Astrocyte (in vitro differentiated cells and primary cell): ENCODE results near the gene BMP6.

Experiments
- EZH2 ChIP-seq: IDR thresholded peaks from 2 replicates; pipeline ENCODE4 v1.6.1; 2012; ENCODE audit warnings: mild to moderate bottlenecking, low read length, inconsistent platforms; ENCODE audit not compliant: insufficient read depth
- TF ChIP-seq, protein P1 (sequence below): IDR thresholded peaks from 2 replicates; pipeline ENCODE4 v1.5.1; 2011; ENCODE audit warnings: low read depth, mild to moderate bottlenecking, inconsistent platforms, low read length, moderate library complexity; ENCODE audit not compliant: insufficient read depth

DNA sequence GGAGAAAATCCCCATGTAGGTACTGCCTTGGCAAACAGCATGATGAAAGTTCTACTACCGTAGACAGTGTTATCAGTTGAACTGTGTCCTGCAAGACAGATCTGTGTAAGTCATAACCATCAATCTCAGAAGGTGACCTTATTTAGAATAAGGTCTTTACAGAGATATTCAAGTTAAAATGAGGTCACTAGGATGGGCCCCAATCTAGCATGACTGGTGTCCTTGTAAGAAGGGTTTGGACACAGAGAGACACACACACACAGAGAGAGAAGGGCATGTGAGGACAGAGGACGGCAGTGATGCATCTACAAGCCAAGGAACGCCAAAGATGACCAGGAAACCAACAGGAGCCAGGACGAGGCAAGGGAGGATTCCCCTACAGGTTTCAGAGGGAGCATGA, 175.9 kb downstream of the BMP6 start:
- TF ChIP-seq, protein P1, sequence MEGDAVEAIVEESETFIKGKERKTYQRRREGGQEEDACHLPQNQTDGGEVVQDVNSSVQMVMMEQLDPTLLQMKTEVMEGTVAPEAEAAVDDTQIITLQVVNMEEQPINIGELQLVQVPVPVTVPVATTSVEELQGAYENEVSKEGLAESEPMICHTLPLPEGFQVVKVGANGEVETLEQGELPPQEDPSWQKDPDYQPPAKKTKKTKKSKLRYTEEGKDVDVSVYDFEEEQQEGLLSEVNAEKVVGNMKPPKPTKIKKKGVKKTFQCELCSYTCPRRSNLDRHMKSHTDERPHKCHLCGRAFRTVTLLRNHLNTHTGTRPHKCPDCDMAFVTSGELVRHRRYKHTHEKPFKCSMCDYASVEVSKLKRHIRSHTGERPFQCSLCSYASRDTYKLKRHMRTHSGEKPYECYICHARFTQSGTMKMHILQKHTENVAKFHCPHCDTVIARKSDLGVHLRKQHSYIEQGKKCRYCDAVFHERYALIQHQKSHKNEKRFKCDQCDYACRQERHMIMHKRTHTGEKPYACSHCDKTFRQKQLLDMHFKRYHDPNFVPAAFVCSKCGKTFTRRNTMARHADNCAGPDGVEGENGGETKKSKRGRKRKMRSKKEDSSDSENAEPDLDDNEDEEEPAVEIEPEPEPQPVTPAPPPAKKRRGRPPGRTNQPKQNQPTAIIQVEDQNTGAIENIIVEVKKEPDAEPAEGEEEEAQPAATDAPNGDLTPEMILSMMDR, result no peak
- no peak for TF ChIP-seq EZH2
